Hepatocyte (in vitro differentiated cells): Measurements from ENCODE around the gene GASK1B. TPM values are rescaled to one million over a fixed set of nuclear protein-coding genes. Genes with fewer than 3 reads are reported as not detected.

Experiments
- DNase-seq: peaks from one replicate; pipeline ENCODE4 v3.0.0-alpha.2; 2016; ENCODE audit warnings: low spot score
- H2AFZ ChIP-seq: fragments of 200-600 bp; sonication (generic); 2 replicates; pipeline ENCODE4 v1.6.0; 2016; ENCODE audit warnings: antibody characterized with exemption, mild to moderate bottlenecking
- H3K27ac ChIP-seq: fragments of 200-600 bp; sonication (generic); 2 replicates; pipeline ENCODE4 v1.5.1; 2016; ENCODE audit warnings: mild to moderate bottlenecking
- H3K27me3 ChIP-seq: fragments of 200-600 bp; sonication (generic); 2 replicates; pipeline ENCODE4 v1.6.1; 2016
- H3K36me3 ChIP-seq: fragments of 200-600 bp; sonication (generic); replicated peaks from 2 replicates; pipeline ENCODE4 v1.5.1; 2016; ENCODE audit warnings: low read depth; ENCODE audit not compliant: insufficient read depth
- H3K4me1 ChIP-seq: fragments of 200-600 bp; sonication (generic); 2 replicates; pipeline ENCODE4 v1.5.1; 2016; ENCODE audit warnings: mild to moderate bottlenecking, moderate library complexity; ENCODE audit not compliant: insufficient read depth
- H3K4me2 ChIP-seq: fragments of 200-600 bp; sonication (generic); 2 replicates; pipeline ENCODE4 v1.6.0; 2016
- H3K4me3 ChIP-seq: fragments of 200-600 bp; sonication (generic); 2 replicates; pipeline ENCODE4 v1.5.1; 2016; ENCODE audit warnings: mild to moderate bottlenecking
- H3K79me2 ChIP-seq: fragments of 200-600 bp; sonication (generic); 2 replicates; pipeline ENCODE4 v1.6.0; 2017; ENCODE audit warnings: mild to moderate bottlenecking
- H3K9me2 ChIP-seq: fragments of 200-600 bp; sonication (generic); replicated peaks from 2 replicates; pipeline ENCODE4 v1.6.0; 2017; ENCODE audit warnings: mild to moderate bottlenecking; ENCODE audit not compliant: insufficient read depth
- H3K9me3 ChIP-seq: fragments of 200-600 bp; sonication (generic); 2 replicates; pipeline ENCODE4 v1.5.1; 2016; ENCODE audit warnings: low read depth, mild to moderate bottlenecking
- H4K20me1 ChIP-seq: fragments of 200-600 bp; sonication (generic); 2 replicates; pipeline ENCODE4 v1.6.0; 2016; ENCODE audit warnings: mild to moderate bottlenecking; ENCODE audit not compliant: insufficient read depth, poor library complexity, severe bottlenecking
- EZH2 ChIP-seq: fragments of 200-600 bp; sonication (generic); IDR thresholded peaks from 2 replicates; pipeline ENCODE4 v1.6.1; 2016; ENCODE audit warnings: antibody characterized with exemption, mild to moderate bottlenecking, borderline replicate concordance
- EZH2phosphoT487 ChIP-seq: fragments of 200-600 bp; sonication (generic); IDR thresholded peaks from one replicate; pipeline ENCODE4 v1.6.1; 2018; ENCODE audit warnings: antibody characterized with exemption, mild to moderate bottlenecking, low read depth, moderate library complexity; ENCODE audit not compliant: unreplicated experiment, severe bottlenecking
- WGBS: methylation state at CpG from one replicate; pipeline ENCODE4 v1.1.6; 2016; ENCODE audit warnings: low lambda C conversion rate; ENCODE audit errors: missing lambda C conversion rate; 5-methylcytosine and 5-hydroxymethylcytosine counted together
- polyA plus RNA-seq: library from polyadenylated mRNA; unstranded; fragments of >200 nt; fragmentation: Nextera tagmentation; extraction: Ambion mirVana; gene quantifications from 2 replicates; pipeline ENCODE4 v1.2.1, GENCODE V29; 2016
- total RNA-seq: library from RNA; depleted of rRNA; stranded (reverse); fragments of >200 nt; gene quantifications from 2 replicates; pipeline ENCODE4 v1.2.3, GENCODE V29; 2014
- TF ChIP-seq, protein P1 (sequence below): fragments of 200-600 bp; sonication (generic); IDR thresholded peaks from 2 replicates; pipeline ENCODE4 v1.5.1; 2016; ENCODE audit warnings: antibody characterized with exemption, mild to moderate bottlenecking; ENCODE audit not compliant: poor library complexity

GASK1B gene
- total and polyA plus RNA-seq, 2 experiments from 2014 or later = 30.9 to 88.8 TPM

DNA sequence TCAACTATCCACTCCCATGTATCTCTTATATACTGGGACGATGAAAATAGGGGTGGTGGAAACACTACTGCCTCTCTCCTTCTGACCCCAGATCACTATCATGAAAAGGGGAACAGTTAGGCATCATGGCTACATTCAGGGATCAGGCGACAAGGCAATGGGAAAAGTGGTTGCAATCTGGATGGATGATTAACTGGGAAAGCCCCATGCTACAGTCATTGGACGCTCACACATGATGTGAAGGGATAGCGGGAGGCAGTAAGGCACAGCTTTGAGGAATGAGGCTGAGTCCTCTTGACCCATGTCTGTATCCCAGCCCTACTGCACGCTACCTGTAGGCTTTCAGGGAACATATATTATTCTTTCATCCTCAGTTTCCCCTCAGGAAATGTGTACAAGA, 10.2 kb downstream of the GASK1B start:
- peak; percentile 48 for DNase-seq
- Histone ChIP-seq H2AFZ (no peak overlapping the region), H3K4me3 (no peak overlapping the region), H3K9me3 (no peaks in the 10 kb centered on the region), H3K4me1 (peaks cover 56% of the 10 kb centered on the region), H3K79me2 (peaks cover 98% of the 10 kb centered on the region), H3K36me3 (no peaks in the 10 kb centered on the region), H3K9me2 (no peaks in the 10 kb centered on the region), H3K4me2 (peak overlapping the region; percentile 62), H4K20me1 (no peaks in the 10 kb centered on the region), H3K27ac (peak overlapping the region; percentile 90), H3K27me3 (no peaks in the 10 kb centered on the region)
- TF ChIP-seq EZH2 = no peak
- TF ChIP-seq, protein P1, sequence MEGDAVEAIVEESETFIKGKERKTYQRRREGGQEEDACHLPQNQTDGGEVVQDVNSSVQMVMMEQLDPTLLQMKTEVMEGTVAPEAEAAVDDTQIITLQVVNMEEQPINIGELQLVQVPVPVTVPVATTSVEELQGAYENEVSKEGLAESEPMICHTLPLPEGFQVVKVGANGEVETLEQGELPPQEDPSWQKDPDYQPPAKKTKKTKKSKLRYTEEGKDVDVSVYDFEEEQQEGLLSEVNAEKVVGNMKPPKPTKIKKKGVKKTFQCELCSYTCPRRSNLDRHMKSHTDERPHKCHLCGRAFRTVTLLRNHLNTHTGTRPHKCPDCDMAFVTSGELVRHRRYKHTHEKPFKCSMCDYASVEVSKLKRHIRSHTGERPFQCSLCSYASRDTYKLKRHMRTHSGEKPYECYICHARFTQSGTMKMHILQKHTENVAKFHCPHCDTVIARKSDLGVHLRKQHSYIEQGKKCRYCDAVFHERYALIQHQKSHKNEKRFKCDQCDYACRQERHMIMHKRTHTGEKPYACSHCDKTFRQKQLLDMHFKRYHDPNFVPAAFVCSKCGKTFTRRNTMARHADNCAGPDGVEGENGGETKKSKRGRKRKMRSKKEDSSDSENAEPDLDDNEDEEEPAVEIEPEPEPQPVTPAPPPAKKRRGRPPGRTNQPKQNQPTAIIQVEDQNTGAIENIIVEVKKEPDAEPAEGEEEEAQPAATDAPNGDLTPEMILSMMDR = no peak
- TF ChIP-seq EZH2phosphoT487 = no peak
- 90% methylated on average over 5 of the region's 5 CpGs for WGBS

- DNase-seq = peak; percentile 71
- H3K4me1 ChIP-seq = peaks cover 57% of the 10 kb centered on the region
- no peaks in the 10 kb centered on the region for H3K9me2 ChIP-seq
- H4K20me1 ChIP-seq = no peaks in the 10 kb centered on the region
- H3K36me3 ChIP-seq = no peaks in the 10 kb centered on the region
- no peak overlapping the region for H2AFZ ChIP-seq
- H3K27me3 ChIP-seq = no peaks in the 10 kb centered on the region
- TF ChIP-seq EZH2phosphoT487 (no peak), EZH2 (no peak)
- TF ChIP-seq, protein P1 = no peak
- no peak overlapping the region for H3K4me3 ChIP-seq
- H3K4me2 ChIP-seq = peak overlapping the region; percentile 62
- H3K9me3 ChIP-seq = no peaks in the 10 kb centered on the region
- H3K27ac ChIP-seq = peak overlapping the region; percentile 90
- WGBS = 24% methylated on average over 6 of the region's 6 CpGs
- H3K79me2 ChIP-seq = peaks cover 98% of the 10 kb centered on the region
Observed at GRCh38 chr4:158161551-158162354, 11.1 kb downstream of the GASK1B start.

- H4K20me1 ChIP-seq = no peaks in the 10 kb centered on the region
- H3K79me2 ChIP-seq = peaks cover 93% of the 10 kb centered on the region
- H3K27ac ChIP-seq = peak overlapping the region; percentile 90
- H3K27me3 ChIP-seq = no peaks in the 10 kb centered on the region
- no peaks in the 10 kb centered on the region for H3K36me3 ChIP-seq
- H3K9me2 ChIP-seq = no peaks in the 10 kb centered on the region
- H3K4me3 ChIP-seq = no peak overlapping the region
- H3K4me2 ChIP-seq = no peak overlapping the region
- DNase-seq = no peak
- H3K9me3 ChIP-seq = no peaks in the 10 kb centered on the region
- TF ChIP-seq, protein P1 = no peak
- TF ChIP-seq EZH2phosphoT487 = no peak
- TF ChIP-seq EZH2 = no peak
- peaks cover 58% of the 10 kb centered on the region for H3K4me1 ChIP-seq
- no peak overlapping the region for H2AFZ ChIP-seq
- WGBS = 72% methylated on average over 4 of the region's 4 CpGs
Observed at GRCh38 chr4:158159718-158160094, 13.1 kb downstream of the GASK1B start.
